OCI-M1 (cell line): Measurements from ENCODE around the gene SP1.
A peak's percentile ranks its signal among the peaks of the same experiment; 100 is the strongest.
"Not testable (repeated sequence)": the region's sequence is repeated elsewhere in the genome, so short reads cannot be mapped to it uniquely, and the experiment has no call there.

Source experiments
- DNase-seq: peaks from one replicate; lab custom pipeline; 2025; lab: John Stamatoyannopoulos, UW

The SP1 gene

GRCh38 chr12:53414756-53415417 lies 34.9 kb downstream of the SP1 start:
- DNase-seq = peak; percentile 52

DNA sequence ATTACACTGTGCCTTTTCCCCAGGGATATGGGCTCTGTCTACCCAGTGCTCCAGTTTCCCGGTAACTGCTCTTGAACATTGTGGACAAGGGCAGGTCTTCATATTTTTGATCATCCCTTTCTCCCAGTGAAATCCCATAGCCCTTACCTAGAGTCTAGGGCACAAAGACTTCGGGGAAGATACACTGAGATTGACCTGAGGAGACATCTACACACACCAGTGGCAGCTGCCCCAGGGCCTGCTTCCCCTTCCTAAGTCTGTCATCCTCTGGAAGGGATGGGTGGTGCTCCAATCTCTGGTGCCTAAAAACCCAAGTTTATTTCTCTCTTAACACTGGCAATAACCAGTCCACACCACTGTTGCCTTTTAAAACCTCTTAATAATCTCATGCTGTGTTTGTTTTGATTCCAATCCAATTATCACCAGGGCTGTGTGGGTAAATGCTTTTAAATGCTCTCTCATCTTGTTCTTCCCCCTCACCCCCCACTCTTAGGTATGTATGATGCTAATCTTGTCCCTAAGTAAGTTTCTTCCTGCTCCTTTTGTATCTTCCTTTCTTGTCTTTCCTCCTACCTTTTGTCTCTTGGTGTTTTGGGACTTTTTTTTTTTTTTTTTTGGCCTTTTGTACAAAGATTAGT lies 35.9 kb downstream of the SP1 start:
- not testable (repeated sequence) for DNase-seq

DNA sequence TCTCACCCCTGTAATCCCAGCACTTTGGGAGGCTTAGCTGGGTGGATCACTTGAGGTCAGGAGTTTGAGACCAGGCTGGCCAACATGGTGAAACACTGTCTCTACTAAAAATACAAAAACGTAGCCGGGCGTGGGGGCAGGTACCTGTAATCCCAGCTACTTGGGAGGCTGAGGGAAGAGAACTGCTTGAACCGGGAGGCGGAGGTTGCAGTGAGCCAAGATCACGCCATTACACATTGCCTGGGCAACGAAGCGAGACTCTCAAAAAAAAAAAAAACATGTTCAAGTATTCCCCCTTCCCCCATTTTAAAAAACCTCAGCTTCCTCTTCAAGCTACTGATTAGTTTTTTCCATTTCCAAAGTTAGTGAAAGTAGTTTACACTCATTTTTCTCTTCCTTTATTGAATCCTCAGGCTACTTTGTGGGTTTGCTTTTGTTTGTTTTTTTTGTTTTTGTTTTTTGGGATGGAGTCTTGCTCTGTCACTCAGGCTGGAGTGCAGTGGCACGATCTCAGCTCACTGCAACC lies 37.4 kb downstream of the SP1 start:
- peak; percentile 81 for DNase-seq

DNA sequence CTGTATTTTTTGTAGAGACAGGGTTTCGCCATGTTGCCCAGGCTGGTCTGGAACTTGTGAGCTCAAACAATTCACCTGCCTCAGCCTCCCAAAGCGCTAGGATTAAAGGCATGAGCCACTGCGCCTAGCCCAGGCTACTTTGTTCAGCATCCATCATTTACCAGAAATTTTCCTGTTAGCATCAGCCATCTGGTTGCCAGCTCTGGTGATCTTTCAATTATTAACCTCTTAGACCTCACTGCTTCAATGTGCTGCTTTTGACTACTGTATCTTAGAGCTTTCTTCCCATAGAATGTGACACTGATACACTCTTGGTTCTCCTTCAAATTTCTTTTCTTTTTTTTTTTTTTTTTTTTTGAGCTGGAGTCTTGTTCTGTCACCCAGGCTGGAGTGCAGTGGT lies 38.2 kb downstream of the SP1 start:
- DNase-seq = no peak

DNA sequence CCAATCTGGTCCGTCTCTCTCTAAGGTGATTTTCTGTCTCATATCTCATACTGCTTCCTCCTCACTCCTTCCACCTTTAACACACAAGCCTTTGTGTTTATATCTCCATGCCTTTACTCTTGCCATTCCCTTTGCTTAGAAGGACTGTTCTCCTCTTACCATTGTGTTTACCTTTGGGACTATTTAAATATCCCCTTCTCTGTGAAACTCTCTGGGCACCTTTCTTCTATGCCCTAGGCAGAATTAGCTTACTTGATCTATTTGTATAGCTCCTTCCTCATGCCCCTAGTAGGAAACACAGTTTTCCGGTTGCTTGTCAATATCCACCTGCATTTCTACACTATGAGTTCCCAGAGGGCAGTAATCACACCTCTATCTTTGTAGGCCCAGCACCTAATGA lies 39.8 kb downstream of the SP1 start:
- no peak for DNase-seq

- DNase-seq = not testable (repeated sequence)
Measured at GRCh38 chr12:53422247-53422646, 42.3 kb downstream of the SP1 start.

- DNase-seq = no peak
Measured at GRCh38 chr12:53423597-53423996, 43.6 kb downstream of the SP1 start, which contains the start of gene AMHR2. Gene AMHR2, plus strand, starts transcription at chr12:53423855. Its CDS starts 80 bp downstream, at chr12:53423935.

DNA sequence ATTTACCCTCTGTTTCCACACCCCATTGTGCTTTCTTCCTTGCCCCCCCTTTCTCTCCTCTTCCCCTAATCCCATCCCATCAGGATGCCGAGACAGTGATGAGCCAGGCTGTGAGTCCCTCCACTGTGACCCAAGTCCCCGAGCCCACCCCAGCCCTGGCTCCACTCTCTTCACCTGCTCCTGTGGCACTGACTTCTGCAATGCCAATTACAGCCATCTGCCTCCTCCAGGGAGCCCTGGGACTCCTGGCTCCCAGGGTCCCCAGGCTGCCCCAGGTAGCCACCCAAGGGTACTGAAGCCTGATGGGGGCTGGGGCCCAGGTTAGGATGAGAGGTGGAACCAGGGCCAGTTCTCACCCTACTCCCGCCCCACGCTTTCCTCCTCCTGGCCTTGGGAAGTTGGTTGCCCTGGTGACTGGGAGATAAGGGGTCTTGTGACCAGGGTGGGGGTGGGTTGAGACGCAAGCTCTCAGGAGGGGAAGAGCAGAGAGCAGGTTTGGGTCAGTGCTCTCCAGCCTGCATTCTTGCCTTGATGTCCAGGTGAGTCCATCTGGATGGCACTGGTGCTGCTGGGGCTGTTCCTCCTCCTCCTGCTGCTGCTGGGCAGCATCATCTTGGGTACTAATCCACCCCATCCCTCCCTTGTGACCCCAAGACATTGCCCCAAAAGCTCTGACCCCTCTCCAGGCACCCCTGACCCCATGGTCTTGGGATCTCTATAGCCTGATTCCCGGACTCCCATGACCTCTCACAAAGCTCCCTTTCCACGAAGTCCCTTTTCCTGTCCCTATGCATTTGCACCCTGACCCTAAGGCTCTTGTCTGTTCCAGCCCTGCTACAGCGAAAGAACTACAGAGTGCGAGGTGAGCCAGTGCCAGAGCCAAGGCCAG lies 44.9 kb downstream of the SP1 start:
- peak; percentile 90 for DNase-seq

DNA sequence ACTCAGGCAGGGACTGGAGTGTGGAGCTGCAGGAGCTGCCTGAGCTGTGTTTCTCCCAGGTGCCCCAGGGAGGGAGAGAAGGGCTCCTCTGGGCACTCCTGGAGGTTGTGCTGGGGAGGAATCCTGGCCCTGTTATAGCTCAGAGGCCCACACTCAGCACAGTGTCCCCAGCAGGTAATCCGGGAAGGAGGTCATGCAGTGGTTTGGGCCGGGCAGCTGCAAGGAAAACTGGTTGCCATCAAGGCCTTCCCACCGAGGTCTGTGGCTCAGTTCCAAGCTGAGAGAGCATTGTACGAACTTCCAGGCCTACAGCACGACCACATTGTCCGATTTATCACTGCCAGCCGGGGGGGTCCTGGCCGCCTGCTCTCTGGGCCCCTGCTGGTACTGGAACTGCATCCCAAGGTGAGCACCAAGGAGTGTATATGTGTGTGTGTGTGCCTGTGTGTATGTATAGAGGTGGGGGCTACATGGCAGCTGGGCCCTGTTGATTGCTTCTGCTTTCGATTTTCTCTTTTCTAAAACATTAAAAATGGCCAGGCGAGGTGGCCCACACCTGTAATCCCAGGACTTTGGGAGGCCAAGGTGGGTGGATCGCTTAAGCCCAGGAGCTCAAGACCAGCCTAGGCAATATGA lies 45.7 kb downstream of the SP1 start:
- peak; percentile 56 for DNase-seq

GRCh38 chr12:53427905-53428594 lies 48.1 kb downstream of the SP1 start:
- DNase-seq = no peak

DNA sequence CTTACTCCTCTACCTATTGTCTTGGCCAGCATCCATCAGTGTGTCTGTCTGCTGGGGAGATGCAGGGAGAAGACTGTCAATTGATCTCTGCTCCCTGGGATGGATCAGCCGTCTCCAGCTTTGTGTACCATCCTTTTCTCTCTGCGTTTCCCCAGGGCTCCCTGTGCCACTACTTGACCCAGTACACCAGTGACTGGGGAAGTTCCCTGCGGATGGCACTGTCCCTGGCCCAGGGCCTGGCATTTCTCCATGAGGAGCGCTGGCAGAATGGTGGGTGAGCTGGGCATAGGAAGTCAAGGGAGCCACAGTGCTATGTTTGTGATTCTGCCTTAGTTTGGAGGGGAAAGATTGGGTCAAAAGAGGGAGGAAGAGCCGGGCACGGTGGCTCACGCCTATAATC lies 48.8 kb downstream of the SP1 start:
- no peak for DNase-seq

DNA sequence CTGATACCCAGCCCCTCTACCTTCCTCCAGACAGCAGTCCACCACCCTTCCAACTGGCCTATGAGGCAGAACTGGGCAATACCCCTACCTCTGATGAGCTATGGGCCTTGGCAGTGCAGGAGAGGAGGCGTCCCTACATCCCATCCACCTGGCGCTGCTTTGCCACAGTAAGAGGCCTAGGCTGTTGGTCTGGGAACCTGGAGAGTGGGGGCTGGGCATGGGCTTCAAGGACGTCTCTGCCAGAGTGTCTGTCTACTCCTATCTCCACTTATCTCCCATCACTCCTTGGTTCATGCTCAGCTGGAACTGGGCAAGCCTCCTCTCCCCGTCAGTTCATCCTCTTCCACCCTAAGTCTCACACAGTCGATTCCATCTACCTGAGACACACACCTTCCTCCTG lies 50.1 kb downstream of the SP1 start:
- no peak for DNase-seq

- no peak for DNase-seq
Measured at GRCh38 chr12:53431187-53431586, 51.2 kb downstream of the SP1 start.

- DNase-seq = not testable (repeated sequence)
Measured at GRCh38 chr12:53435326-53435725, 55.4 kb downstream of the SP1 start.

GRCh38 chr12:53439582-53439981 lies 59.6 kb downstream of the SP1 start:
- DNase-seq = not testable (repeated sequence)

- DNase-seq = peak; percentile 99
Measured at GRCh38 chr12:53441040-53441833, 61.3 kb downstream of the SP1 start, which contains the start of gene PRR13. Gene PRR13, plus strand, starts transcription at chr12:53441734. Its CDS starts 981 bp downstream, at chr12:53442715.

- DNase-seq = no peak
Measured at GRCh38 chr12:53443955-53444354, 64.0 kb downstream of the SP1 start.

- DNase-seq = not testable (repeated sequence)
Measured at GRCh38 chr12:53444593-53445325, 64.8 kb downstream of the SP1 start.

DNA sequence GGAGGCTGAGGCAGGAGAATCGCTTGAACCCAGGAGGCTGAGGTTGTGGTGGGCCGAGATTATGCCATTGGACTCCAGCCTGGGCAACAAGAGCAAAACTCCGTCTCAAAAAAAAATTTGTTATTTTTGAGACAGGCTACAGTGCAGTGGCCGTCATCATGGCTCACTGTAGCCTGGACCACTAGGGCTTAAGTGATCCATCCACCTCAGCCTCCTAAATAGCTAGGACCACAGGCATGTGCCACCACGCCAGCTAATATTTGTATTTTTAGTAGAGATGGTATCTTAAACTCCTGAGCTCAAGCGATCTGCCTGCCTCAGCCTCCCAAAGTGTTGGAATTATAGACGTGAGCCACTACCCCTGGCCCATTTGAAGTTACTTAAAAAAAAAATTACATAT lies 71.0 kb downstream of the SP1 start:
- no peak for DNase-seq
